AG09309 (cell line): ENCODE measurements around the gene PTGIS.

Experiments used
- DNase-seq: peaks from one replicate; pipeline ENCODE4 v3.0.0-alpha.2; 2010; ENCODE audit warnings: low read depth
- H3K4me3 ChIP-seq: 2 replicates; pipeline ENCODE4 v1.5.1; 2011; ENCODE audit warnings: mild to moderate bottlenecking, low read depth, low read length, moderate library complexity; ENCODE audit not compliant: control insufficient read depth
- TF ChIP-seq, protein P1 (sequence below): IDR thresholded peaks from 2 replicates; pipeline ENCODE4 v1.5.1; 2011; ENCODE audit warnings: mild to moderate bottlenecking, low read depth, low read length, inconsistent platforms; ENCODE audit not compliant: insufficient read depth, control insufficient read depth; ENCODE audit errors: missing control alignments

Gene PTGIS

GRCh38 chr20:49479785-49480184, 88.2 kb downstream of the PTGIS start:
- TF ChIP-seq, protein P1, sequence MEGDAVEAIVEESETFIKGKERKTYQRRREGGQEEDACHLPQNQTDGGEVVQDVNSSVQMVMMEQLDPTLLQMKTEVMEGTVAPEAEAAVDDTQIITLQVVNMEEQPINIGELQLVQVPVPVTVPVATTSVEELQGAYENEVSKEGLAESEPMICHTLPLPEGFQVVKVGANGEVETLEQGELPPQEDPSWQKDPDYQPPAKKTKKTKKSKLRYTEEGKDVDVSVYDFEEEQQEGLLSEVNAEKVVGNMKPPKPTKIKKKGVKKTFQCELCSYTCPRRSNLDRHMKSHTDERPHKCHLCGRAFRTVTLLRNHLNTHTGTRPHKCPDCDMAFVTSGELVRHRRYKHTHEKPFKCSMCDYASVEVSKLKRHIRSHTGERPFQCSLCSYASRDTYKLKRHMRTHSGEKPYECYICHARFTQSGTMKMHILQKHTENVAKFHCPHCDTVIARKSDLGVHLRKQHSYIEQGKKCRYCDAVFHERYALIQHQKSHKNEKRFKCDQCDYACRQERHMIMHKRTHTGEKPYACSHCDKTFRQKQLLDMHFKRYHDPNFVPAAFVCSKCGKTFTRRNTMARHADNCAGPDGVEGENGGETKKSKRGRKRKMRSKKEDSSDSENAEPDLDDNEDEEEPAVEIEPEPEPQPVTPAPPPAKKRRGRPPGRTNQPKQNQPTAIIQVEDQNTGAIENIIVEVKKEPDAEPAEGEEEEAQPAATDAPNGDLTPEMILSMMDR: no peak
- DNase-seq: no peak
- no peak overlapping the region for H3K4me3 ChIP-seq

- no peak for DNase-seq
- H3K4me3 ChIP-seq: no peak overlapping the region
- TF ChIP-seq, protein P1: no peak
Observed at GRCh38 chr20:49478754-49479689, 88.9 kb downstream of the PTGIS start.

- DNase-seq: no peak
- H3K4me3 ChIP-seq: no peak overlapping the region
- TF ChIP-seq, protein P1: no peak
Observed at GRCh38 chr20:49478266-49478665, 89.7 kb downstream of the PTGIS start.

GRCh38 chr20:49477200-49477599, 90.7 kb downstream of the PTGIS start:
- TF ChIP-seq, protein P1: no peak
- H3K4me3 ChIP-seq: no peak overlapping the region
- no peak for DNase-seq

DNA sequence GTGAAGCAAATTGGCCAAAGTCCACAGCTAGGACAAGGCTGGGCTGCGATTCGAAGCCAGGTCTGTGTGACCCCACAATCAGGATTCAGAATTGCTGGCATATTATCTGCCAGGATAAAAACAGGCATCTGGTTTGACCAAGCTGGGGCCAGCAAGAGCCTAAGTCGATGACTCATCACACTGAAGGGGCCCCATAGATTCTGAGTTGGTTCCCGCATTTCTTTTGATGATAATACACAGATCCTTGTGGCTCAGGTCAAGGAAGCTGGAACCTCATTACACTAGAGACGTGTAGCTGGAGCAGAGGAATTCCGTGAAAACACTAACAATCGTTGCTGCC, 92.0 kb downstream of the PTGIS start:
- TF ChIP-seq, protein P1: no peak
- DNase-seq: no peak
- H3K4me3 ChIP-seq: no peak overlapping the region

DNA sequence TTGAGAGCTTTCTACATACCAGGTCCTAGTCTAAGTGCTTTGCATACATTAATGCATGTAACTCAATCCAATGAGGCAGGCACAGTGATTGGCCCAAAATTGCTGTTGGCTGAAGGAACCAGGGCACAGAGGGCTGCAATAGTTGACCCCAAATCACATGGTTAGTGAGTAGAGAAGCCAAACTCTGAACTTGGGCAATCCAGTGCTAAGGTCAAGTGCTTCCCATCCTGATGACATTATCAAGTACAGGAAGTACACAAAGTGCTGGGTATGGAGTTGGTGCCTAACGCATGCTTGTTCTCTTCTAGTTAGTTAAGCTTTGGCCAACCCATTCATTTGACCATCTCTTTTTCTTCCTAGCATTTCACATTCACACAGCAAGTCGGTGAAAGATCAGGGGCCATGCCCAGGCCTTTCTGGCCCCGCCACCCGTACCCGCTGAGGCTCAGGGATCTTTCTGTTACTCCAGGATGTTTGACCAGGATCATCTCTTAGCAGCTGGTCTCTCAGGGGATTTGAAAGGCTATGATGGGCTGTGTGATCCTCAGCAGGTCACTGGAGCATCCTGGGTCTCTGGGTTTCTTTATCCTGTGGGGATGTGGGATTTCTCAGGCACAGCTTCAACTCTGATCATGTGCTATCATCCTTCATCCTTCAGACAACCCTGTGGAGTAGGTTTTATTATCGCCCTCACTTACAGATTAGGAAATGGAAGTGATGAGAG, 92.5 kb downstream of the PTGIS start:
- TF ChIP-seq, protein P1: no peak
- no peak for DNase-seq
- H3K4me3 ChIP-seq: no peak overlapping the region
